T-helper 17 cell (primary cell): Measurements from ENCODE around the gene SPTB. TPM values are rescaled to one million over a fixed set of nuclear protein-coding genes. Genes with fewer than 3 reads are reported as not detected.
A peak's percentile ranks its signal among the peaks of the same experiment; 100 is the strongest.

Experiments used
- ATAC-seq: fragments of 150-1000 bp; cut with Tn5 transposase; 2 replicates; pipeline ENCODE4 v1.10.0; 2021; ENCODE audit warnings: mild to moderate bottlenecking, moderate library complexity
- DNase-seq, 3 donors: peaks; one replicate each; pipeline versions ENCODE4 v3.0.0 to v3.0.0-alpha.2; 2020 to 2021
- H3K9me3 ChIP-seq: one replicate; pipeline ENCODE4 v1.7.0; 2013; ENCODE audit warnings: low read length, mild to moderate bottlenecking; ENCODE audit not compliant: control insufficient read depth, poor library complexity, severe bottlenecking
- H3K27ac Mint-ChIP-seq: one replicate; pipeline ENCODE4 v1.8.0; 2022; ENCODE audit warnings: mild to moderate bottlenecking, moderate library complexity, mixed read lengths
- H3K27me3 Mint-ChIP-seq: one replicate; pipeline ENCODE4 v1.8.0; 2022; ENCODE audit warnings: mixed read lengths
- H3K36me3 Mint-ChIP-seq: one replicate; pipeline ENCODE4 v1.8.0; 2022; ENCODE audit warnings: low read depth, mixed read lengths
- H3K4me1 Mint-ChIP-seq: one replicate; pipeline ENCODE4 v1.8.0; 2022; ENCODE audit warnings: mild to moderate bottlenecking, mixed read lengths
- H3K4me3 Mint-ChIP-seq: one replicate; pipeline ENCODE4 v1.8.0; 2022; ENCODE audit warnings: mild to moderate bottlenecking, moderate library complexity, mixed read lengths
- total RNA-seq, 4 donors: library from RNA in 2 of 4; stranded (reverse) in 2 of 4; gene quantifications; one replicate each; pipeline ENCODE4 v1.2.3 and lab custom pipeline; 2022 to 2026

SPTB gene
- total RNA-seq, 2 donors from 2014 or later = 0.40 to 8.4 TPM

- H3K4me3 Mint-ChIP-seq = no peak overlapping the region
- H3K4me1 Mint-ChIP-seq = peaks cover 65% of the 10 kb centered on the region
- DNase-seq = no peak
- H3K27ac Mint-ChIP-seq = peak overlapping the region; percentile 35
- H3K9me3 ChIP-seq = peaks cover 4% of the 10 kb centered on the region
- no peak for ATAC-seq
- no peaks in the 10 kb centered on the region for H3K27me3 Mint-ChIP-seq
- H3K36me3 Mint-ChIP-seq = no peaks in the 10 kb centered on the region
Observed at GRCh38 chr14:64711039-64711438, 168.7 kb downstream of the SPTB start.

- Mint-ChIP-seq H3K27ac (peak overlapping the region; percentile 98), H3K27me3 (no peaks in the 10 kb centered on the region), H3K36me3 (peaks cover 2% of the 10 kb centered on the region), H3K4me3 (peak overlapping the region; percentile 88), H3K4me1 (peaks cover 54% of the 10 kb centered on the region)
- DNase-seq = no peak
- no peak for ATAC-seq
- peaks cover 4% of the 10 kb centered on the region for H3K9me3 ChIP-seq
Observed at GRCh38 chr14:64709126-64709525, 170.6 kb downstream of the SPTB start.

GRCh38 chr14:64708148-64709004, 171.3 kb downstream of the SPTB start:
- peak overlapping the region; percentile 98 for H3K27ac Mint-ChIP-seq
- no peaks in the 10 kb centered on the region for H3K27me3 Mint-ChIP-seq
- peak; percentile 43 for ATAC-seq
- peak overlapping the region; percentile 88 for H3K4me3 Mint-ChIP-seq
- H3K4me1 Mint-ChIP-seq = peaks cover 57% of the 10 kb centered on the region
- DNase-seq = peak in 1 of 3 donors; percentile 47
- H3K9me3 ChIP-seq = peaks cover 2% of the 10 kb centered on the region
- H3K36me3 Mint-ChIP-seq = peaks cover 2% of the 10 kb centered on the region

GRCh38 chr14:64707661-64708060, 172.0 kb downstream of the SPTB start:
- peak overlapping the region; percentile 98 for H3K27ac Mint-ChIP-seq
- DNase-seq (no peak), ATAC-seq (peak; percentile 55)
- peak overlapping the region; percentile 88 for H3K4me3 Mint-ChIP-seq
- H3K9me3 ChIP-seq = no peaks in the 10 kb centered on the region
- peaks cover 62% of the 10 kb centered on the region for H3K4me1 Mint-ChIP-seq
- H3K27me3 Mint-ChIP-seq = no peaks in the 10 kb centered on the region
- H3K36me3 Mint-ChIP-seq = peaks cover 2% of the 10 kb centered on the region

GRCh38 chr14:64706593-64707193, 173.0 kb downstream of the SPTB start:
- H3K27ac Mint-ChIP-seq = peak overlapping the region; percentile 98
- no peak for DNase-seq

GRCh38 chr14:64706119-64706592, 173.6 kb downstream of the SPTB start:
- ATAC-seq (no peak), DNase-seq (no peak)
- H3K4me3 Mint-ChIP-seq = peak overlapping the region; percentile 92
- H3K9me3 ChIP-seq = no peaks in the 10 kb centered on the region
- H3K36me3 Mint-ChIP-seq = peaks cover 2% of the 10 kb centered on the region
- peaks cover 62% of the 10 kb centered on the region for H3K4me1 Mint-ChIP-seq
- H3K27ac Mint-ChIP-seq = peak overlapping the region; percentile 98
- no peaks in the 10 kb centered on the region for H3K27me3 Mint-ChIP-seq

More at GRCh38 chr14:64706593-64707193, 173.0 kb downstream of the SPTB start:
- no peak for ATAC-seq
- Mint-ChIP-seq H3K36me3 (peaks cover 2% of the 10 kb centered on the region), H3K4me1 (peaks cover 60% of the 10 kb centered on the region), H3K4me3 (peak overlapping the region; percentile 92), H3K27me3 (no peaks in the 10 kb centered on the region)
- no peaks in the 10 kb centered on the region for H3K9me3 ChIP-seq

GRCh38 chr14:64705381-64706118, 174.2 kb downstream of the SPTB start:
- peaks cover 2% of the 10 kb centered on the region for H3K36me3 Mint-ChIP-seq
- H3K27ac Mint-ChIP-seq = peak overlapping the region; percentile 98
- peak overlapping the region; percentile 92 for H3K4me3 Mint-ChIP-seq
- no peaks in the 10 kb centered on the region for H3K27me3 Mint-ChIP-seq
- H3K4me1 Mint-ChIP-seq = peaks cover 60% of the 10 kb centered on the region
- peak; percentile 68 for ATAC-seq
- H3K9me3 ChIP-seq = no peaks in the 10 kb centered on the region
- peak in 1 of 3 donors; percentile 41 for DNase-seq

- H3K4me3 Mint-ChIP-seq = peak overlapping the region; percentile 92
- H3K9me3 ChIP-seq = no peaks in the 10 kb centered on the region
- ATAC-seq (peak; percentile 16), DNase-seq (no peak)
- H3K4me1 Mint-ChIP-seq = peaks cover 57% of the 10 kb centered on the region
- peaks cover 2% of the 10 kb centered on the region for H3K36me3 Mint-ChIP-seq
- H3K27me3 Mint-ChIP-seq = no peaks in the 10 kb centered on the region
- peak overlapping the region; percentile 98 for H3K27ac Mint-ChIP-seq
Observed at GRCh38 chr14:64704743-64705380, 174.8 kb downstream of the SPTB start.

GRCh38 chr14:64704143-64704742, 175.5 kb downstream of the SPTB start, which contains the start of gene PLEKHG3:
TSS of gene PLEKHG3 (plus strand) at chr14:64704424. CDS start at chr14:64727632, 23,208 bp downstream.
- peak; percentile 31 for ATAC-seq
- H3K4me1 Mint-ChIP-seq = peaks cover 52% of the 10 kb centered on the region
- H3K9me3 ChIP-seq = no peaks in the 10 kb centered on the region
- H3K27ac Mint-ChIP-seq = peak within 1 kb of the TSS; percentile 98
- H3K4me3 Mint-ChIP-seq = peak within 1 kb of the TSS; percentile 92
- no peaks in the 10 kb centered on the region for H3K27me3 Mint-ChIP-seq
- peak in 2 of 3 donors; percentile 32 to 40 for DNase-seq
- H3K36me3 Mint-ChIP-seq = peaks cover 2% of the 10 kb centered on the region

- no peak for ATAC-seq
- peaks cover 2% of the 10 kb centered on the region for H3K36me3 Mint-ChIP-seq
- no peaks in the 10 kb centered on the region for H3K27me3 Mint-ChIP-seq
- H3K4me1 Mint-ChIP-seq = peaks cover 50% of the 10 kb centered on the region
- H3K27ac Mint-ChIP-seq = peak overlapping the region; percentile 98
- no peak for DNase-seq
- no peaks in the 10 kb centered on the region for H3K9me3 ChIP-seq
- H3K4me3 Mint-ChIP-seq = peak overlapping the region; percentile 92
Observed at GRCh38 chr14:64703395-64704142, 176.1 kb downstream of the SPTB start.

GRCh38 chr14:64702493-64703394, 177.0 kb downstream of the SPTB start:
- Mint-ChIP-seq H3K36me3 (peaks cover 2% of the 10 kb centered on the region), H3K4me3 (peak overlapping the region; percentile 92), H3K4me1 (peaks cover 46% of the 10 kb centered on the region), H3K27ac (peak overlapping the region; percentile 98), H3K27me3 (no peaks in the 10 kb centered on the region)
- H3K9me3 ChIP-seq = no peaks in the 10 kb centered on the region
- DNase-seq (peak in 2 of 3 donors; percentile 34 to 52), ATAC-seq (peak; percentile 17)
